HCT116 (cell line): ENCODE measurements around the gene RAB3IP. TPM values are rescaled to one million over a fixed set of nuclear protein-coding genes. Genes with fewer than 3 reads are reported as not detected.

Experiments used
- ATAC-seq: fragments of 200-7000 bp; cut with Tn5 transposase; 2 replicates; pipeline ENCODE4 v1.9.1; 2020; ENCODE audit warnings: mild to moderate bottlenecking, moderate library complexity
- BruUV-seq: library from RNA; stranded (reverse); fragments of 400-500 nt; replicated peaks from 2 replicates; lab custom pipeline; 2021; lab: Mats Ljungman, UMichigan
- CTCF ChIA-PET: fragments of 300-600 bp; sonication (Branson Sonifier 250); formaldehyde crosslinking; loops from one replicate; lab custom pipeline; 2021; ENCODE audit warnings: antibody characterized with exemption; lab: Charles Lee
- POLR2A ChIA-PET: fragments of 300-600, 350-600 bp; sonication (Branson Sonifier 250); formaldehyde crosslinking; loops from one replicate; lab custom pipeline; 2021; ENCODE audit warnings: antibody characterized with exemption; lab: Charles Lee
- RAD21 ChIA-PET, 2 experiments: fragments of 300-600 bp; sonication (Branson Sonifier 250); formaldehyde crosslinking; loops; one replicate each; lab custom pipeline; 2023; ENCODE audit warnings: low total read pairs in 2 of 2; ENCODE audit not compliant: uncharacterized antibody in 2 of 2, unreplicated experiment in 2 of 2, low non-redundant PET in 1 of 2; lab: Charles Lee
- DNase-seq: peaks from one replicate; pipeline ENCODE4 v3.0.0-alpha.2; 2010; ENCODE audit warnings: low read depth, low spot score
- H2AFZ ChIP-seq: fragments of 200-600 bp; shearing (Covaris generic), sonication (generic); 2 replicates; pipeline ENCODE4 v1.6.1; 2017; ENCODE audit warnings: low read depth, mixed run types, mixed read lengths, antibody characterized with exemption, low read length; ENCODE audit not compliant: poor library complexity, severe bottlenecking
- H3K27ac ChIP-seq: 2 replicates; pipeline ENCODE4 v1.5.1; 2012; ENCODE audit warnings: low read depth, low read length
- H3K27me3 ChIP-seq: fragments of 200-600 bp; sonication (generic); 2 replicates; pipeline ENCODE4 v1.6.1; 2016; ENCODE audit warnings: mixed run types, low read length, mixed read lengths; ENCODE audit not compliant: insufficient read depth
- H3K36me3 ChIP-seq, 2 experiments: fragments of 200-500 bp in 1 of 2; fragments of 200-600 bp in 1 of 2; sonication (Bioruptor generic) in 1 of 2; sonication (generic) in 1 of 2; 2 replicates each; pipeline versions ENCODE4 v1.5.1 to v1.6.1; 2014 to 2016; ENCODE audit warnings: low read length in 2 of 2, inconsistent platforms in 1 of 2, mixed read lengths in 1 of 2, mixed run types in 1 of 2; ENCODE audit not compliant: insufficient read depth in 2 of 2, control insufficient read depth in 1 of 2
- H3K4me1 ChIP-seq, 2 experiments: fragments of 200-600 bp in 1 of 2; sonication (generic) in 1 of 2; 2 replicates each; pipeline versions ENCODE4 v1.5.1 to v1.6.1; 2012 to 2017; ENCODE audit warnings: low read length in 2 of 2, inconsistent platforms in 1 of 2, mild to moderate bottlenecking in 1 of 2, mixed read lengths in 1 of 2, mixed run types in 1 of 2, moderate library complexity in 1 of 2; ENCODE audit not compliant: insufficient read depth in 2 of 2, control insufficient read depth in 1 of 2
- H3K4me2 ChIP-seq: fragments of 200-600 bp; sonication (generic); 2 replicates; pipeline ENCODE4 v1.6.1; 2017; ENCODE audit warnings: mixed run types, low read length, mixed read lengths
- H3K4me3 ChIP-seq, 2 experiments: fragments of 200-600 bp in 1 of 2; sonication (generic) in 1 of 2; replicated peaks in 1 of 2; 2 replicates each; pipeline ENCODE4 v1.5.1; 2011 to 2016; ENCODE audit warnings: low read length in 2 of 2, control low read depth in 1 of 2, low read depth in 1 of 2, mild to moderate bottlenecking in 1 of 2, mixed read lengths in 1 of 2, mixed run types in 1 of 2
- H3K79me2 ChIP-seq: fragments of 200-600 bp; sonication (generic); 2 replicates; pipeline ENCODE4 v1.6.1; 2017; ENCODE audit warnings: mild to moderate bottlenecking, mixed run types, low read length, moderate library complexity, mixed read lengths; ENCODE audit not compliant: insufficient read depth
- H3K9ac ChIP-seq: fragments of 200-600 bp; sonication (generic); 2 replicates; pipeline ENCODE4 v1.6.1; 2016; ENCODE audit warnings: low read length, mixed read lengths
- H3K9me2 ChIP-seq: fragments of 200-600 bp; sonication (generic), shearing (Covaris generic); 2 replicates; pipeline ENCODE4 v1.6.1; 2017; ENCODE audit warnings: mixed run types, mild to moderate bottlenecking, moderate library complexity; ENCODE audit not compliant: insufficient read depth
- H3K9me3 ChIP-seq, 2 experiments: fragments of 200-500 bp in 1 of 2; fragments of 200-600 bp in 1 of 2; sonication (Bioruptor generic) in 1 of 2; sonication (generic) in 1 of 2; 2 replicates each; pipeline ENCODE4 v1.6.1; 2014 to 2017; ENCODE audit warnings: low read length in 2 of 2, mixed read lengths in 2 of 2, inconsistent platforms in 1 of 2, low read depth in 1 of 2, mild to moderate bottlenecking in 1 of 2, mixed run types in 1 of 2, moderate library complexity in 1 of 2; ENCODE audit not compliant: control insufficient read depth in 1 of 2, insufficient read depth in 1 of 2
- H4K20me1 ChIP-seq: fragments of 200-600 bp; sonication (generic), shearing (Covaris generic); 2 replicates; pipeline ENCODE4 v1.6.1; 2017; ENCODE audit warnings: mixed run types, mild to moderate bottlenecking, moderate library complexity; ENCODE audit not compliant: insufficient read depth
- ELF1 ChIP-seq: IDR thresholded peaks from 2 replicates; pipeline ENCODE4 v1.6.1; 2012; ENCODE audit warnings: low read depth, borderline replicate concordance
- EZH2 ChIP-seq: fragments of 200-600 bp; sonication (generic); IDR thresholded peaks from 2 replicates; pipeline ENCODE4 v1.6.1; 2017; ENCODE audit warnings: antibody characterized with exemption, mixed run types
- EZH2phosphoT487 ChIP-seq: fragments of 200-600 bp; IDR thresholded peaks from 2 replicates; pipeline ENCODE4 v1.6.1; 2018; ENCODE audit warnings: antibody characterized with exemption, borderline replicate concordance
- MAX ChIP-seq: IDR thresholded peaks from 2 replicates; pipeline ENCODE4 v1.6.1; 2012
- POLR2A ChIP-seq: IDR thresholded peaks from 2 replicates; pipeline ENCODE4 v1.7.0; 2011; ENCODE audit warnings: borderline replicate concordance; ENCODE audit not compliant: insufficient read depth, insufficient read length; ENCODE audit errors: extremely low read depth
- RAD21 ChIP-seq: IDR thresholded peaks from 2 replicates; pipeline ENCODE4 v1.6.1; 2012; ENCODE audit warnings: low read depth, mild to moderate bottlenecking
- REST ChIP-seq: IDR thresholded peaks from 2 replicates; pipeline ENCODE4 v1.6.1; 2012; ENCODE audit warnings: low read depth
- SIN3A ChIP-seq: IDR thresholded peaks from 2 replicates; pipeline ENCODE4 v1.6.1; 2012; ENCODE audit warnings: low read depth
- SRF ChIP-seq: IDR thresholded peaks from 2 replicates; pipeline ENCODE4 v1.6.1; 2012; ENCODE audit warnings: low read depth
- TCF7L2 ChIP-seq: IDR thresholded peaks from 2 replicates; pipeline ENCODE4 v1.7.0; 2011; ENCODE audit warnings: borderline replicate concordance, inconsistent platforms; ENCODE audit not compliant: insufficient read depth, insufficient read length; ENCODE audit errors: extremely low read depth
- YY1 ChIP-seq: IDR thresholded peaks from 2 replicates; pipeline ENCODE4 v1.6.1; 2011; ENCODE audit warnings: low read length, low read depth, moderate library complexity, mild to moderate bottlenecking; ENCODE audit not compliant: insufficient replicate concordance; ENCODE audit errors: extremely low read depth
- ZNF274 ChIP-seq: fragments of 200-500 bp; sonication (Bioruptor generic); IDR thresholded peaks from 2 replicates; pipeline ENCODE4 v1.6.1; 2014; ENCODE audit warnings: mild to moderate bottlenecking, low read depth, low read length, inconsistent platforms
- intact Hi-C: fragments of 100-400 bp; cut with micrococcal nuclease; formaldehyde crosslinking; loops from 2 replicates; pipeline ENCODE4 v1.10.0; 2022
- total RNA-seq: library from RNA; stranded (reverse); gene quantifications from one replicate; pipeline ENCODE4 v1.2.1, GENCODE V29; 2021; ENCODE audit not compliant: unreplicated experiment
- TF ChIP-seq, protein P1 (sequence below): IDR thresholded peaks from 2 replicates; pipeline ENCODE4 v1.6.1; 2012
- TF ChIP-seq, protein P2 (sequence below): IDR thresholded peaks from 2 replicates; pipeline ENCODE4 v1.6.1; 2011; ENCODE audit warnings: mild to moderate bottlenecking, low read length, moderate library complexity; ENCODE audit not compliant: insufficient replicate concordance; ENCODE audit errors: extremely low read depth

Gene RAB3IP
- total RNA-seq, 1 experiment from 2014 or later: 31.3 TPM

GRCh38 chr12:69751476-69751875 lies 12.8 kb downstream of the RAB3IP start:
- Histone ChIP-seq H3K27ac (no peak overlapping the region), H3K9me2 (no peaks in the 10 kb centered on the region), H3K9me3 (peaks cover 0 to 5% of the 10 kb centered on the region in 2 experiments; a peak in 1 of 4 replicates), H3K27me3 (no peaks in the 10 kb centered on the region), H3K4me1 (no peaks in the 10 kb centered on the region), H3K9ac (no peak overlapping the region), H3K79me2 (peaks cover 13% of the 10 kb centered on the region; the same call in 1 of the 2 replicates), H4K20me1 (no peaks in the 10 kb centered on the region), H2AFZ (no peak overlapping the region), H3K4me2 (no peak overlapping the region), H3K4me3 (no peak overlapping the region), H3K36me3 (peaks cover 0 to 6% of the 10 kb centered on the region in 2 experiments; a peak in 1 of 4 replicates)
- DNase-seq (no peak), ATAC-seq (no peak)
- TF ChIP-seq SIN3A (no peak), ELF1 (no peak), REST (no peak), EZH2phosphoT487 (no peak), SRF (no peak), ZNF274 (no peak), TCF7L2 (no peak), RAD21 (no peak), YY1 (no peak), MAX (no peak), EZH2 (no peak), POLR2A (no peak)
- TF ChIP-seq, protein P1, sequence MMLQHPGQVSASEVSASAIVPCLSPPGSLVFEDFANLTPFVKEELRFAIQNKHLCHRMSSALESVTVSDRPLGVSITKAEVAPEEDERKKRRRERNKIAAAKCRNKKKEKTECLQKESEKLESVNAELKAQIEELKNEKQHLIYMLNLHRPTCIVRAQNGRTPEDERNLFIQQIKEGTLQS: no peak
- TF ChIP-seq, protein P2, sequence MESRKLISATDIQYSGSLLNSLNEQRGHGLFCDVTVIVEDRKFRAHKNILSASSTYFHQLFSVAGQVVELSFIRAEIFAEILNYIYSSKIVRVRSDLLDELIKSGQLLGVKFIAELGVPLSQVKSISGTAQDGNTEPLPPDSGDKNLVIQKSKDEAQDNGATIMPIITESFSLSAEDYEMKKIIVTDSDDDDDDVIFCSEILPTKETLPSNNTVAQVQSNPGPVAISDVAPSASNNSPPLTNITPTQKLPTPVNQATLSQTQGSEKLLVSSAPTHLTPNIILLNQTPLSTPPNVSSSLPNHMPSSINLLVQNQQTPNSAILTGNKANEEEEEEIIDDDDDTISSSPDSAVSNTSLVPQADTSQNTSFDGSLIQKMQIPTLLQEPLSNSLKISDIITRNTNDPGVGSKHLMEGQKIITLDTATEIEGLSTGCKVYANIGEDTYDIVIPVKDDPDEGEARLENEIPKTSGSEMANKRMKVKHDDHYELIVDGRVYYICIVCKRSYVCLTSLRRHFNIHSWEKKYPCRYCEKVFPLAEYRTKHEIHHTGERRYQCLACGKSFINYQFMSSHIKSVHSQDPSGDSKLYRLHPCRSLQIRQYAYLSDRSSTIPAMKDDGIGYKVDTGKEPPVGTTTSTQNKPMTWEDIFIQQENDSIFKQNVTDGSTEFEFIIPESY: no peak
- RAD21 ChIA-PET: no interaction called here
- intact Hi-C loops: no loop called here
- POLR2A ChIA-PET: no interaction called here
- BruUV-seq: no TSS peak
- CTCF ChIA-PET: no interaction called here
